OCI-LY3 (cell line): ENCODE data around the gene SLC4A4.

Experiments used
- H2AFZ ChIP-seq: fragments of 200-600, 300-600 bp; shearing (Covaris generic); 2 replicates; pipeline ENCODE4 v1.6.0; 2014; ENCODE audit warnings: antibody characterized with exemption, low read depth, low read length
- H3K27ac ChIP-seq: fragments of 200-600, 300-600 bp; sonication (generic); 2 replicates; pipeline ENCODE4 v1.5.1; 2014; ENCODE audit warnings: mild to moderate bottlenecking, low read length, moderate library complexity, mixed read lengths
- H3K27me3 ChIP-seq: fragments of 200-600, 300-600 bp; sonication (generic); 2 replicates; pipeline ENCODE4 v1.6.1; 2014; ENCODE audit warnings: low read depth, low read length, mixed read lengths
- H3K36me3 ChIP-seq: fragments of 200-600, 300-600 bp; sonication (generic); replicated peaks from 2 replicates; pipeline ENCODE3; 2014; ENCODE audit warnings: low read depth, low read length, mixed read lengths
- H3K4me1 ChIP-seq: fragments of 300-600, 200-600 bp; sonication (generic); 2 replicates; pipeline ENCODE4 v1.6.1; 2014; ENCODE audit warnings: low read length, mixed read lengths
- H3K4me2 ChIP-seq: fragments of 200-600, 300-600 bp; sonication (generic); 2 replicates; pipeline ENCODE4 v1.6.1; 2014; ENCODE audit warnings: low read length, mixed read lengths
- H3K4me3 ChIP-seq: fragments of 300-600, 200-600 bp; sonication (generic); 2 replicates; pipeline ENCODE4 v1.5.1; 2014; ENCODE audit warnings: antibody characterized with exemption, mild to moderate bottlenecking, low read length, moderate library complexity
- H3K79me2 ChIP-seq: fragments of 300-600, 200-600 bp; shearing (Covaris generic); 2 replicates; pipeline ENCODE4 v1.6.1; 2014; ENCODE audit warnings: mild to moderate bottlenecking, low read length, mixed read lengths
- H3K9ac ChIP-seq: fragments of 300-600, 200-600 bp; shearing (Covaris generic); 2 replicates; pipeline ENCODE4 v1.6.0; 2014; ENCODE audit warnings: mild to moderate bottlenecking, low read length, moderate library complexity
- H3K9me3 ChIP-seq: fragments of 200-600, 300-600 bp; shearing (Covaris generic); 2 replicates; pipeline ENCODE4 v1.6.1; 2014; ENCODE audit warnings: low read length, mixed read lengths; ENCODE audit not compliant: insufficient read depth
- H4K20me1 ChIP-seq: fragments of 200-600, 300-600 bp; sonication (generic); 2 replicates; pipeline ENCODE4 v1.6.1; 2016; ENCODE audit warnings: low read length, mixed read lengths; ENCODE audit not compliant: insufficient read depth
- CTCF ChIP-seq: fragments of 200-600, 300-600 bp; sonication (generic); IDR thresholded peaks from 2 replicates; pipeline ENCODE4 v1.5.1; 2014; ENCODE audit warnings: antibody characterized with exemption, low read length, low read depth
- EZH2phosphoT487 ChIP-seq: fragments of 200-600 bp; shearing (Covaris generic); IDR thresholded peaks from 2 replicates; pipeline ENCODE4 v1.6.1; 2018; ENCODE audit warnings: antibody characterized with exemption, mixed run types, low read depth

The SLC4A4 gene

GRCh38 chr4:71446479-71447081 is 107.8 kb downstream of the SLC4A4 start:
- Histone ChIP-seq H3K79me2 (no peaks in the 10 kb centered on the region), H2AFZ (no peak overlapping the region), H3K27me3 (peaks cover 3% of the 10 kb centered on the region; the same call in 1 of the 2 replicates), H3K4me3 (no peak overlapping the region), H3K27ac (no peak overlapping the region), H3K9me3 (no peaks in the 10 kb centered on the region), H3K4me1 (no peaks in the 10 kb centered on the region), H3K9ac (no peak overlapping the region), H4K20me1 (no peaks in the 10 kb centered on the region), H3K36me3 (no peaks in the 10 kb centered on the region), H3K4me2 (no peak overlapping the region)
- no peak for TF ChIP-seq EZH2phosphoT487
- TF ChIP-seq CTCF = no peak

GRCh38 chr4:71449040-71449439 is 110.2 kb downstream of the SLC4A4 start:
- Histone ChIP-seq H3K27ac (no peak overlapping the region), H3K79me2 (no peaks in the 10 kb centered on the region), H3K4me3 (no peak overlapping the region), H4K20me1 (no peaks in the 10 kb centered on the region), H3K27me3 (peaks cover 3% of the 10 kb centered on the region; the same call in 1 of the 2 replicates), H3K36me3 (no peaks in the 10 kb centered on the region), H3K9ac (no peak overlapping the region), H2AFZ (no peak overlapping the region), H3K4me2 (no peak overlapping the region), H3K9me3 (no peaks in the 10 kb centered on the region), H3K4me1 (no peaks in the 10 kb centered on the region)
- no peak for TF ChIP-seq CTCF
- no peak for TF ChIP-seq EZH2phosphoT487

- Histone ChIP-seq H3K79me2 (no peaks in the 10 kb centered on the region), H3K9me3 (no peaks in the 10 kb centered on the region), H3K4me2 (no peak overlapping the region), H3K36me3 (no peaks in the 10 kb centered on the region), H3K9ac (no peak overlapping the region), H3K4me3 (no peak overlapping the region), H3K4me1 (no peaks in the 10 kb centered on the region), H4K20me1 (no peaks in the 10 kb centered on the region), H3K27ac (no peak overlapping the region), H3K27me3 (peaks cover 3% of the 10 kb centered on the region; the same call in 1 of the 2 replicates), H2AFZ (no peak overlapping the region)
- no peak for TF ChIP-seq CTCF
- TF ChIP-seq EZH2phosphoT487 = no peak
These were observed 111.1 kb downstream of the SLC4A4 start for GRCh38 chr4:71449878-71450277.

GRCh38 chr4:71453531-71453930 is 114.7 kb downstream of the SLC4A4 start:
- no peaks in the 10 kb centered on the region for H3K36me3 ChIP-seq
- H3K9ac ChIP-seq = no peak overlapping the region
- no peak overlapping the region for H3K4me2 ChIP-seq
- H3K79me2 ChIP-seq = no peaks in the 10 kb centered on the region
- no peak overlapping the region for H2AFZ ChIP-seq
- H3K4me3 ChIP-seq = no peak overlapping the region
- H3K27me3 ChIP-seq = peaks cover 3% of the 10 kb centered on the region; the same call in 1 of the 2 replicates
- H3K27ac ChIP-seq = no peak overlapping the region
- no peaks in the 10 kb centered on the region for H4K20me1 ChIP-seq
- TF ChIP-seq CTCF = no peak
- TF ChIP-seq EZH2phosphoT487 = no peak
- no peaks in the 10 kb centered on the region for H3K9me3 ChIP-seq
- no peaks in the 10 kb centered on the region for H3K4me1 ChIP-seq
